Endothelial cell of umbilical vein (primary cell): ENCODE data around the gene TCIRG1. TPM values are rescaled to one million over a fixed set of nuclear protein-coding genes. Genes with fewer than 3 reads are reported as not detected.
A peak's percentile ranks its signal among the peaks of the same experiment; 100 is the strongest.

Source experiments
- BruUV-seq: library from RNA; stranded (reverse); fragments of 400-500 nt; replicated peaks from 2 replicates; lab custom pipeline; 2021; lab: Mats Ljungman, UMichigan
- CTCF ChIA-PET: fragments of 300-600, 350-600 bp; sonication (Branson Sonifier 250); formaldehyde crosslinking; loops from one replicate; lab custom pipeline; 2021; ENCODE audit warnings: antibody characterized with exemption, inconsistent platforms; lab: Charles Lee
- POLR2A ChIA-PET: fragments of 300-600, 350-600 bp; sonication (Branson Sonifier 250); formaldehyde crosslinking; loops from one replicate; lab custom pipeline; 2021; ENCODE audit warnings: antibody characterized with exemption, inconsistent platforms; lab: Charles Lee
- DNase-seq: peaks from one replicate; pipeline ENCODE4 v3.0.0-alpha.2; 2011; ENCODE audit warnings: low read depth, low spot score
- FAIRE-seq: peaks from 2 replicates; lab custom pipeline; 2011; peaks lifted over from hg19 to GRCh38; lab: Jason Lieb, UNC
- H2AFZ ChIP-seq: 2 replicates; pipeline ENCODE4 v1.6.0; 2012; ENCODE audit warnings: low read depth, low read length, control low read depth, inconsistent platforms
- H3K27ac ChIP-seq: 2 replicates; pipeline ENCODE4 v1.5.1; 2011; ENCODE audit warnings: low read depth, mild to moderate bottlenecking, control low read depth, low read length, moderate library complexity; ENCODE audit not compliant: insufficient read depth
- H3K27me3 ChIP-seq, 2 experiments: 2 replicates each; pipeline versions ENCODE4 v1.6.0 to v1.6.1; 2011; ENCODE audit warnings: low read length in 2 of 2, mixed read lengths in 1 of 2; ENCODE audit not compliant: control insufficient read depth in 2 of 2, insufficient read depth in 2 of 2
- H3K36me3 ChIP-seq, 2 experiments: 2 replicates in 1 of 2; 3 replicates in 1 of 2; pipeline ENCODE4 v1.5.1; 2011; ENCODE audit warnings: low read length in 2 of 2, mild to moderate bottlenecking in 1 of 2, moderate library complexity in 1 of 2; ENCODE audit not compliant: control insufficient read depth in 2 of 2, insufficient read depth in 2 of 2; ENCODE audit errors: extremely low read depth in 1 of 2
- H3K4me1 ChIP-seq: 3 replicates; pipeline ENCODE4 v1.5.1; 2011; ENCODE audit warnings: mild to moderate bottlenecking, low read length; ENCODE audit not compliant: control insufficient read depth, insufficient read depth; ENCODE audit errors: extremely low read depth
- H3K4me2 ChIP-seq: 2 replicates; pipeline ENCODE4 v1.6.1; 2011; ENCODE audit warnings: low read length, control low read depth, mixed read lengths; ENCODE audit not compliant: insufficient read depth
- H3K4me3 ChIP-seq, 3 experiments: fragments of 200-600 bp in 1 of 3; sonication (generic), shearing (Covaris generic) in 1 of 3; replicated peaks in 1 of 3; 2 replicates each; pipeline ENCODE4 v1.5.1; 2011 to 2016; ENCODE audit warnings: control low read depth in 3 of 3, low read length in 3 of 3, mild to moderate bottlenecking in 2 of 3, inconsistent platforms in 1 of 3, low read depth in 1 of 3, moderate library complexity in 1 of 3; ENCODE audit not compliant: insufficient read depth in 1 of 3
- H3K79me2 ChIP-seq: 2 replicates; pipeline ENCODE4 v1.6.0; 2012; ENCODE audit warnings: low read length, inconsistent platforms; ENCODE audit not compliant: control insufficient read depth, insufficient read depth
- H3K9ac ChIP-seq: replicated peaks from 2 replicates; pipeline ENCODE3; 2011; ENCODE audit warnings: low read length, control low read depth; ENCODE audit not compliant: insufficient read depth; ENCODE audit errors: extremely low read depth
- H3K9me1 ChIP-seq: replicated peaks from 3 replicates; pipeline ENCODE4 v1.6.0; 2011; ENCODE audit warnings: mild to moderate bottlenecking, low read length; ENCODE audit not compliant: control insufficient read depth, insufficient read depth; ENCODE audit errors: extremely low read depth
- H3K9me3 ChIP-seq: replicated peaks from 2 replicates; pipeline ENCODE4 v1.5.1; 2012; ENCODE audit warnings: low read length, inconsistent platforms; ENCODE audit not compliant: control insufficient read depth, insufficient read depth
- H4K20me1 ChIP-seq: replicated peaks from 2 replicates; pipeline ENCODE3; 2011; ENCODE audit warnings: mild to moderate bottlenecking, low read length; ENCODE audit not compliant: control insufficient read depth, insufficient read depth; ENCODE audit errors: extremely low read depth
- CTCF ChIP-seq, 2 donors: IDR thresholded peaks; 1 replicate in 1 of 2; 2 replicates in 1 of 2; pipeline ENCODE4 v1.5.1; 2011; ENCODE audit warnings: low read length in 2 of 2, mild to moderate bottlenecking in 2 of 2, moderate library complexity in 2 of 2, control low read depth in 1 of 2, inconsistent platforms in 1 of 2, low read depth in 1 of 2; ENCODE audit not compliant: insufficient read depth in 1 of 2; ENCODE audit errors: extremely low read depth in 1 of 2
- EZH2 ChIP-seq: IDR thresholded peaks from 2 replicates; pipeline ENCODE4 v1.6.1; 2012; ENCODE audit warnings: borderline replicate concordance, low read depth, mild to moderate bottlenecking, moderate library complexity, low read length, inconsistent platforms; ENCODE audit not compliant: severe bottlenecking
- FOS ChIP-seq: IDR thresholded peaks from 2 replicates; pipeline ENCODE4 v1.6.1; 2011; ENCODE audit warnings: mild to moderate bottlenecking, low read length, moderate library complexity, borderline replicate concordance; ENCODE audit not compliant: insufficient read depth
- GATA2 ChIP-seq: IDR thresholded peaks from 2 replicates; pipeline ENCODE4 v1.7.0; 2011; ENCODE audit warnings: low read depth, mild to moderate bottlenecking, moderate library complexity, mixed read lengths, low read length; ENCODE audit not compliant: insufficient read length, insufficient read depth
- JUN ChIP-seq: IDR thresholded peaks from 2 replicates; pipeline ENCODE4 v1.6.1; 2011; ENCODE audit warnings: borderline replicate concordance, low read depth; ENCODE audit not compliant: insufficient read length, insufficient read depth
- MYC ChIP-seq: IDR thresholded peaks from one replicate; pipeline ENCODE4 v1.6.1; 2011; ENCODE audit warnings: mild to moderate bottlenecking, low read depth, low read length
- POLR2A ChIP-seq: IDR thresholded peaks from 2 replicates; pipeline ENCODE4 v1.6.1; 2012; ENCODE audit warnings: low read depth, mild to moderate bottlenecking, control low read depth, low read length
- POLR2AphosphoS5 ChIP-seq: IDR thresholded peaks from 2 replicates; pipeline ENCODE4 v1.6.1; 2012; ENCODE audit warnings: low read depth, mild to moderate bottlenecking, control low read depth, low read length, moderate library complexity; ENCODE audit not compliant: insufficient read depth
- dilution Hi-C: fragments of 300-500 bp; cut with MboI; formaldehyde crosslinking; loops from one replicate; pipeline ENCODE4 v1.15.0; 2019; ENCODE audit warnings: low sequenced_read_pairs; ENCODE audit not compliant: extremely low pct_ligation_motif_present
- intact Hi-C: fragments of 100-400 bp; cut with micrococcal nuclease; formaldehyde crosslinking; loops from one replicate; pipeline ENCODE4 v1.10.0; 2022
- polyA plus RNA-seq, 4 experiments: library from polyadenylated mRNA; depleted of rRNA in 3 of 4; stranded (reverse) in 3 of 4; unstranded in 1 of 4; fragments of >200 nt; gene quantifications; 2 replicates each; pipeline versions ENCODE4 v1.2.1 to v1.2.3, GENCODE V29; 2011 to 2012; ENCODE audit warnings: missing spikeins in 1 of 4
- total RNA-seq: library from RNA; stranded (reverse); gene quantifications from 2 replicates; pipeline ENCODE4 v1.2.3, GENCODE V29; 2021
- TF ChIP-seq, protein P1 (sequence below): IDR thresholded peaks from 2 replicates; pipeline ENCODE4 v1.6.1; 2011; ENCODE audit not compliant: insufficient read depth, insufficient read length

TCIRG1 gene
- total and polyA plus RNA-seq, 2 donors (not counting 3 experiments of a cell fraction or from before 2014, with no cell fraction given) = 134 to 183 TPM

DNA sequence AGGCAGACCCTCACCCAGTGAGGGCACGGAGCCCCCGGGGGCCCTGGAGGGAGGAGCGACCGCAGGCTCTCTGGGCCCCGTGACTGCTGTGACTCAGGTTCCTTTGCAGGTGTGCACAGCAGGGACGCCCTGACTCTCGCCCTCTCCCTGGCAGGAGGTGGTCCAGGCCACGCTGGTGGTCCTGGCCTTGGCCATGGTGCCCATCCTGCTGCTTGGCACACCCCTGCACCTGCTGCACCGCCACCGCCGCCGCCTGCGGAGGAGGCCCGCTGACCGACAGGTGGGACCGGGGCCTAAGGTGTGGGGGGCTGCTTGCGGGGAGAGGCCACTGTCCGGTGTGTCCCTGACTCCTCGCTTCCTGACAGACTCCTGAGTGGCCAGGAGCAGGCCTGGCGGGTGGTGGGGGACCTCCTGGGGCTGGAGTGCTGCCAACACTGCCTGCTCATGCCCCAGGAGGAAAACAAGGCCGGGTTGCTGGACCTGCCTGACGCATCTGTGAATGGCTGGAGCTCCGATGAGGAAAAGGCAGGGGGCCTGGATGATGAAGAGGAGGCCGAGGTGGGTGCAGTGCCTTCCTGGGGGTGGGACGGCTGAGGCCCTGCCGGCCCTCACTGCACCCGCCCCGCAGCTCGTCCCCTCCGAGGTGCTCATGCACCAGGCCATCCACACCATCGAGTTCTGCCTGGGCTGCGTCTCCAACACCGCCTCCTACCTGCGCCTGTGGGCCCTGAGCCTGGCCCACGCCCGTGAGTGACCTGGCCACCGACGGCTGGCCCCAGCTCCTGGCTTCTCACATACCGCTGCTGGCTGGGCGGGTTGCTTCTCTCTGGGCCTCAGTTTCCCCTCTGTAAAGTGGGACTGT is 10.9 kb downstream of the TCIRG1 start:
- no peak for TF ChIP-seq JUN
- no peak for TF ChIP-seq EZH2
- TF ChIP-seq MYC = no peak
- no peak for TF ChIP-seq POLR2A
- TF ChIP-seq FOS = no peak
- no peak for TF ChIP-seq CTCF (IDR thresholded peaks at IDR 0.05; ENCODE audit: extremely low read depth in 1 of 2, insufficient read depth in 1 of 2, low read depth in 1 of 2, low read length in 2 of 2)
- TF ChIP-seq POLR2AphosphoS5 = no peak
- TF ChIP-seq, protein P1, sequence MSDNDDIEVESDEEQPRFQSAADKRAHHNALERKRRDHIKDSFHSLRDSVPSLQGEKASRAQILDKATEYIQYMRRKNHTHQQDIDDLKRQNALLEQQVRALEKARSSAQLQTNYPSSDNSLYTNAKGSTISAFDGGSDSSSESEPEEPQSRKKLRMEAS = no peak
- no peak for TF ChIP-seq GATA2
- ChIA-PET CTCF (no interaction called here), POLR2A (no interaction called here)
- Histone ChIP-seq H2AFZ (no peak overlapping the region), H3K4me1 (no peaks in the 10 kb centered on the region), H3K27ac (no peak overlapping the region), H4K20me1 (no peaks in the 10 kb centered on the region), H3K4me3 (no peak overlapping the region), H3K27me3 (no peaks in the 10 kb centered on the region), H3K36me3 (peaks cover 4 to 45% of the 10 kb centered on the region in 2 experiments), H3K79me2 (no peaks in the 10 kb centered on the region), H3K9me1 (no peaks in the 10 kb centered on the region), H3K4me2 (no peak overlapping the region), H3K9ac (no peak overlapping the region), H3K9me3 (no peaks in the 10 kb centered on the region)
- FAIRE-seq = no peak
- BruUV-seq = TSS peak; percentile 31
- DNase-seq = no peak
- intact Hi-C loops (no loop called here), dilution Hi-C loops (no loop called here)
